ENCODE data around the gene SPOPL. TPM values are rescaled to one million over a fixed set of nuclear protein-coding genes. Genes with fewer than 3 reads are reported as not detected.

Gene SPOPL
- total RNA-seq, 1 donor from 2014 or later: 29.7 TPM

- no peaks in the 10 kb centered on the region for H3K9me3 Mint-ChIP-seq (ENCODE audit: low read depth)
- peaks cover 30% of the 10 kb centered on the region for H3K36me3 Mint-ChIP-seq (ENCODE audit: insufficient read depth)
- H3K4me3 Mint-ChIP-seq (ENCODE audit: low read depth): no peak overlapping the region
- no peak overlapping the region for H3K27ac Mint-ChIP-seq
- H3K4me1 Mint-ChIP-seq (ENCODE audit: low read depth): peaks cover 2% of the 10 kb centered on the region
- TF ChIP-seq, protein P1, sequence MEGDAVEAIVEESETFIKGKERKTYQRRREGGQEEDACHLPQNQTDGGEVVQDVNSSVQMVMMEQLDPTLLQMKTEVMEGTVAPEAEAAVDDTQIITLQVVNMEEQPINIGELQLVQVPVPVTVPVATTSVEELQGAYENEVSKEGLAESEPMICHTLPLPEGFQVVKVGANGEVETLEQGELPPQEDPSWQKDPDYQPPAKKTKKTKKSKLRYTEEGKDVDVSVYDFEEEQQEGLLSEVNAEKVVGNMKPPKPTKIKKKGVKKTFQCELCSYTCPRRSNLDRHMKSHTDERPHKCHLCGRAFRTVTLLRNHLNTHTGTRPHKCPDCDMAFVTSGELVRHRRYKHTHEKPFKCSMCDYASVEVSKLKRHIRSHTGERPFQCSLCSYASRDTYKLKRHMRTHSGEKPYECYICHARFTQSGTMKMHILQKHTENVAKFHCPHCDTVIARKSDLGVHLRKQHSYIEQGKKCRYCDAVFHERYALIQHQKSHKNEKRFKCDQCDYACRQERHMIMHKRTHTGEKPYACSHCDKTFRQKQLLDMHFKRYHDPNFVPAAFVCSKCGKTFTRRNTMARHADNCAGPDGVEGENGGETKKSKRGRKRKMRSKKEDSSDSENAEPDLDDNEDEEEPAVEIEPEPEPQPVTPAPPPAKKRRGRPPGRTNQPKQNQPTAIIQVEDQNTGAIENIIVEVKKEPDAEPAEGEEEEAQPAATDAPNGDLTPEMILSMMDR (IDR thresholded peaks at IDR 0.05; ENCODE audit: unreplicated experiment): no peak
- no peaks in the 10 kb centered on the region for H3K27me3 Mint-ChIP-seq
- no peak for DNase-seq (ENCODE audit: low spot score, unreplicated experiment)
Measured at GRCh38 chr2:138564586-138565229, 63.1 kb downstream of the SPOPL start.

DNA sequence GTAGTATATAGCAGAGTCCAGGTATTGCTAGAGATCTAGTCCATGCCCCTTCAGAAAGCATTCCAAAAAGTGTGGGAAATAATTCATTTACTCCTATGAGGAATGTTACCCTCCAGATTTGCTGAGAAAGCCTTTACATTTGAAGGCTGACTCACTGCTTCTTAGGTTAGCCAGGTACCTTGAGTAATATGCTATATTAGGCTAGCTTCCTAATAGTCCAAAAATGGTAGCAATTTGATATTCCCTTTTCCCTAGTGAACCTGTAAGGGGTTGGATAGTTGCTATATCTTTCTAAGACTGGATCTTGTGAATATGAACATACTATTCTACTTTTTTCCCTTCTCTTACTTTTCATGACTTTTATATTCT lies 63.6 kb downstream of the SPOPL start:
- Mint-ChIP-seq H3K27ac (no peak overlapping the region), H3K4me1 (ENCODE audit: low read depth) (no peaks in the 10 kb centered on the region), H3K4me3 (ENCODE audit: low read depth) (no peak overlapping the region), H3K27me3 (no peaks in the 10 kb centered on the region), H3K36me3 (ENCODE audit: insufficient read depth) (peaks cover 31% of the 10 kb centered on the region), H3K9me3 (ENCODE audit: low read depth) (no peaks in the 10 kb centered on the region)
- TF ChIP-seq, protein P1 (IDR thresholded peaks at IDR 0.05; ENCODE audit: unreplicated experiment): no peak
- no peak for DNase-seq (ENCODE audit: low spot score, unreplicated experiment)

- H3K36me3 Mint-ChIP-seq (ENCODE audit: insufficient read depth): peaks cover 39% of the 10 kb centered on the region
- no peaks in the 10 kb centered on the region for H3K4me1 Mint-ChIP-seq (ENCODE audit: low read depth)
Measured at GRCh38 chr2:138572318-138572717, 70.7 kb downstream of the SPOPL start.

DNA sequence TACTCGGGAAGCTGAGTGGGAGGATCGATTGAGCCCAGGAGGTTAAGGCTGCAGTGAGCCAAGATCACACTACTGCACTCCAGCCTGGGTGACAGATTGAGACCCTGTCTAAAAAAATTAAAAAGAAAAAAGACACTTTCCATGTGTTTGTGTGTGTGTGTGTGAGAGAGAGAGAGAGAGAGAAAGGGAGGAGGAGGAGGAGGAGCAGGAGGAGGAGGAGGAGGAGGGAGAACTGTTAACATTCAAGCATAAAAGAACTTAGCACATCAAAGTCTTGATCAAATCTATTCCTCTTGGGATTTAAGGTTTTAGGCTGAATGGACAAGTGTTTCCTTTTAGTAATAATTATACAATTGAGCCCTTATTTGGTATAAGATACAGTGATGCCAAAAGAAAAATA lies 75.5 kb downstream of the SPOPL start:
- H3K4me1 Mint-ChIP-seq (ENCODE audit: low read depth): peaks cover 3% of the 10 kb centered on the region
- TF ChIP-seq, protein P1 (IDR thresholded peaks at IDR 0.05; ENCODE audit: unreplicated experiment): no peak
- H3K36me3 Mint-ChIP-seq (ENCODE audit: insufficient read depth): peaks cover 60% of the 10 kb centered on the region
- no peak for DNase-seq (ENCODE audit: low spot score, unreplicated experiment)
- no peaks in the 10 kb centered on the region for H3K27me3 Mint-ChIP-seq
- H3K27ac Mint-ChIP-seq: no peak overlapping the region
- peaks cover 32% of the 10 kb centered on the region for H3K9me3 Mint-ChIP-seq (ENCODE audit: low read depth)
- no peak overlapping the region for H3K4me3 Mint-ChIP-seq (ENCODE audit: low read depth)

More at GRCh38 chr2:138572318-138572717, 70.7 kb downstream of the SPOPL start:
- H3K4me3 Mint-ChIP-seq (ENCODE audit: low read depth): no peak overlapping the region
- DNase-seq (ENCODE audit: low spot score, unreplicated experiment): no peak
- peaks cover 13% of the 10 kb centered on the region for H3K9me3 Mint-ChIP-seq (ENCODE audit: low read depth)
- H3K27ac Mint-ChIP-seq: no peak overlapping the region
- no peaks in the 10 kb centered on the region for H3K27me3 Mint-ChIP-seq
- TF ChIP-seq, protein P1 (IDR thresholded peaks at IDR 0.05; ENCODE audit: unreplicated experiment): no peak

- TF ChIP-seq, protein P1 (IDR thresholded peaks at IDR 0.05; ENCODE audit: unreplicated experiment): no peak
- peak overlapping the region; percentile 58 for H3K27ac Mint-ChIP-seq
- H3K27me3 Mint-ChIP-seq: no peaks in the 10 kb centered on the region
- no peak for DNase-seq (ENCODE audit: low spot score, unreplicated experiment)
- peaks cover 62% of the 10 kb centered on the region for H3K36me3 Mint-ChIP-seq (ENCODE audit: insufficient read depth)
- H3K9me3 Mint-ChIP-seq (ENCODE audit: low read depth): peaks cover 24% of the 10 kb centered on the region
- no peak overlapping the region for H3K4me3 Mint-ChIP-seq (ENCODE audit: low read depth)
- peaks cover 3% of the 10 kb centered on the region for H3K4me1 Mint-ChIP-seq (ENCODE audit: low read depth)
Measured at GRCh38 chr2:138579556-138579955, 78.0 kb downstream of the SPOPL start.

All from progenitor cell of endocrine pancreas (in vitro differentiated cells).